HTERT RPE-1 (cell line): Measurements from ENCODE around the gene SCD.
"Not testable (repeated sequence)": the region's sequence is repeated elsewhere in the genome, so short reads cannot be mapped to it uniquely, and the experiment has no call there.

ENCODE experiments used
- in situ Hi-C: fragments of 300-500 bp; cut with MboI; formaldehyde crosslinking; loops from 4 replicates; pipeline ENCODE4 v1.14.3; 2020; ENCODE audit warnings: low sequenced_read_pairs

Gene SCD

GRCh38 chr10:100346765-100347567 lies at the start of gene SCD:
Gene SCD, plus strand, starts transcription at chr10:100347233. Its CDS starts 272 bp downstream, at chr10:100347505.
- in situ Hi-C loops: loop anchor here (25.0 kb wide), 1 partner anchor 90 kb away; no protein-coding TSS in a partner anchor

GRCh38 chr10:100297242-100297641 lies 49.8 kb upstream of the SCD start:
- in situ Hi-C loops: no loop called here

GRCh38 chr10:100301123-100301522 lies 45.9 kb upstream of the SCD start:
- in situ Hi-C loops: not testable (repeated sequence)

- in situ Hi-C loops: no loop called here
Measured at GRCh38 chr10:100303724-100304319, 43.2 kb upstream of the SCD start.

- in situ Hi-C loops: no loop called here
Measured at GRCh38 chr10:100304414-100304813, 42.6 kb upstream of the SCD start.

- in situ Hi-C loops: no loop called here
Measured at GRCh38 chr10:100306861-100307260, 40.2 kb upstream of the SCD start.

GRCh38 chr10:100307684-100308083 lies 39.3 kb upstream of the SCD start:
- in situ Hi-C loops: no loop called here

- in situ Hi-C loops: no loop called here
Measured at GRCh38 chr10:100311298-100311697, 35.7 kb upstream of the SCD start.

GRCh38 chr10:100315615-100316014 lies 31.4 kb upstream of the SCD start:
- in situ Hi-C loops: no loop called here

GRCh38 chr10:100318207-100318606 lies 28.8 kb upstream of the SCD start:
- in situ Hi-C loops: no loop called here

GRCh38 chr10:100319707-100320402 lies 27.2 kb upstream of the SCD start:
- in situ Hi-C loops: no loop called here

GRCh38 chr10:100325158-100325557 lies 21.9 kb upstream of the SCD start:
- in situ Hi-C loops: loop anchor here (25.0 kb wide), 1 partner anchor 112 kb away; no protein-coding TSS in a partner anchor

GRCh38 chr10:100327007-100327717 lies 19.9 kb upstream of the SCD start:
- in situ Hi-C loops: loop anchor here (25.0 kb wide), 1 partner anchor 110 kb away; no protein-coding TSS in a partner anchor

GRCh38 chr10:100327718-100328009 lies 19.4 kb upstream of the SCD start:
- in situ Hi-C loops: loop anchor here (25.0 kb wide), 1 partner anchor 110 kb away; no protein-coding TSS in a partner anchor

GRCh38 chr10:100328198-100328597 lies 18.8 kb upstream of the SCD start:
- in situ Hi-C loops: loop anchor here (25.0 kb wide), 1 partner anchor 109 kb away; no protein-coding TSS in a partner anchor

GRCh38 chr10:100330079-100330478 lies 17.0 kb upstream of the SCD start, which contains the start of gene PKD2L1:
Gene PKD2L1, minus strand, starts transcription at chr10:100330228. Its CDS starts 125 bp downstream, at chr10:100330103.
- in situ Hi-C loops: loop anchor here (25.0 kb wide), 1 partner anchor 107 kb away; no protein-coding TSS in a partner anchor

- in situ Hi-C loops: loop anchor here (25.0 kb wide), 1 partner anchor 104 kb away; no protein-coding TSS in a partner anchor
Measured at GRCh38 chr10:100333106-100333505, 13.9 kb upstream of the SCD start.

- in situ Hi-C loops: loop anchor here (25.0 kb wide), 1 partner anchor 103 kb away; no protein-coding TSS in a partner anchor
Measured at GRCh38 chr10:100333661-100334440, 13.2 kb upstream of the SCD start.

- in situ Hi-C loops: loop anchor here (25.0 kb wide), 1 partner anchor 103 kb away; no protein-coding TSS in a partner anchor
Measured at GRCh38 chr10:100334762-100335161, 12.3 kb upstream of the SCD start.
